ENCODE results near the gene RASA3.
A peak's percentile ranks its signal among the peaks of the same experiment; 100 is the strongest.

The RASA3 gene

DNA sequence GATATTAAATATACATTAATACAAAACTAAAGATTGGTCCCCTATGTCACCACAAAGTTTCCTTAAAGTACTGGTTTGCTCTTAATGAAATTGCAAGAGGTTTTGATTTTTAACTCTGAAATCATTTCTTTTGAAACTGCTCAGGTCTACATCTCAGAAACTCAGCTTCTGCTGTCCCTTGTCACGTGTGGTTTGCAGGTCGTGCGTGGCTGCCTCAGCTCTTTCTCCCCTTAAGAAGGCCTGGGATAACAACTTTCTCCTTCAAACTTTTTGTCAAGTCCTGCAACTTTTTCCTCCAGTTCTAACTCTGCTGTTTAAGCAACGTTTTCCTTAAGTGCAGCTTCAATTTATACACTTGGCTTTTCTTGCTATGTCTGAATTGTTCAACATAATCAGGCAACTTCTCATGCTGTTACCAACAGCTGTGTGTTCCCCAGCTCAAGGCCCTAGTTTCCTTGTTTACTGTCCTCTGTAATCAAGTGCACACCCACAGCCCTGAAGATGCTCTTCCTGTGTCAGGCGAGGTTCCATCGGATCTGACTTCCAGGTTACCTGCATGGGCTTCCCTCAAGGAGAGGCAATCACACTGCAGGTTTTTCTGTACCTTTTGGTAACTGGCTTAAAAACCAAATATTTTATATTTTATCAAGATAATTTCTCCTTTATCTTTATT, 172.0 kb downstream of the RASA3 start:
- no peak for DNase-seq

DNA sequence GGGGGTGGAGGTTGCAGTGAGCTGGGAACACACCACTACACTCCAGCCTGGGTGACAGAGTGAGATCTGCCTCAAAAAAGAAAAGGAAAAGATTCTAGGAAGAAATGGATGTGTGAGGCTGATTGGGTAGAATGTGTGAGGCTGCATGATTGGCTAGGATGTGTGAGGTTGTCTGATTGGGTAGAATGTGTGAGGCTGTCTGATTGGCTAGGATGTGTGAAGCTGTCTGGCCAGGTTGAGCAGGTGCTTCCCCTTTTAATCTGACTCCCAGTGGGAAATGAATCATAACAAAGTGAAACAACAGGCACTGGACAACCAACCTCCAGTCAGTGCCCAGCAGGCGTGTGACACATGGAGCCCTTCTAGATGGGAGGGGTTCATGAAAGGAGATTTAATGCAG, 173.2 kb downstream of the RASA3 start:
- no peak for DNase-seq

DNA sequence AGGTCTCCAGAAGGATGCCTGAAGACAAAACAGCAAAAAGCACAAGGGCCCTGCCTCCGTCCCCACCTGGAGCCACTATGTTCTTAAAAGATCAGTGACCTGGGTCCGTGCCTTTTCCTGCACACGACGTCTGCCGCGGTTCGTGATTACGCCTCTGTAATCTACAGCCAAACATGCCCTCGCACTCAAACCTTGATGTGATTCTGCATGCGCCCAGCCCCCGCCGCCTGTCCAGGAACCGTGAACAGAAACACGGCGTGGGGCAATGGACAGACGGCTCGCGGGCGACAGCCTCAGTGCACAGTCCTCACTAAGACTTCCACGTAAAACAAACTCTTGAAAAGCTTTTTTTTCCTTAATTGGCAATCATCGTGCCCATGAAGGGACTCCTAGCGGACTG, 174.1 kb downstream of the RASA3 start:
- DNase-seq = no peak

DNA sequence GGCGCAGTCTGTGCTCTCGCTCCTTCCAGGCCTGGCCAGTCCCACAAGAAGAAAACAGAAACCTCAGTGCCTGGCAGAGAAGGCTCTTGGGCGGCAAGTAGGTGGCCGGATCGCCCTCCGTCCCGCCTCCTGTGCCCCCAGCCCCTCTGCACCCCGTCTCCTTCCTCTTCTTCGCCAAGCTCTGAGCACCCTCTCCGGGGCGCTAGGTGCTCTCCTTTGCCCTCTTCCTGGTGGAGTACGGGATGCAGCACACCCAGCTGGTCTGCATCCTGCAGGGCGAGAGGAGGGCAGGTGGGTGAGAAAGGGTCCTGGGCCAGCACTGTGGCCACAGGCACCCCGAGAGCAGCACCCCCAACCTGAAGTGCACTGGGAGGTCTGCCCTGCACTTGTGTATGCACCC, 175.9 kb downstream of the RASA3 start:
- DNase-seq = no peak

DNA sequence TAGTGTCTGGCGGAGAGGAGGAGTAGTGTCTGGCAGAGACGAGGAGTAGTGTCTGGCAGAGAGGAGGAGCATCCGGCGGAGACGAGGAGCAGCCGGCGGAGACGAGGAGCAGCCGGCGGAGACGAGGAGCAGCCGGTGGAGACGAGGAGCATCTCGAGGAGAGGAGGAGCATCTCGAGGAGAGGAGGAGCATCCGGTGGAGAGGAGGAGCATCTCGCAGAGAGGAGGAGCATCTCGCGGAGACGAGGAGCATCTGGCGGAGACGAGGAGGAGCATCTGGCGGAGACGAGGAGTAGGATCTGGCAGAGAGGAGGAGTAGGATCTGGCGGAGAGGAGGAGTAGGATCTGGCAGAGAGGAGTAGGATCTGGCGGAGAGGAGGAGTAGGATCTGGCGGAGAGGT, 176.7 kb downstream of the RASA3 start:
- DNase-seq = no peak

DNA sequence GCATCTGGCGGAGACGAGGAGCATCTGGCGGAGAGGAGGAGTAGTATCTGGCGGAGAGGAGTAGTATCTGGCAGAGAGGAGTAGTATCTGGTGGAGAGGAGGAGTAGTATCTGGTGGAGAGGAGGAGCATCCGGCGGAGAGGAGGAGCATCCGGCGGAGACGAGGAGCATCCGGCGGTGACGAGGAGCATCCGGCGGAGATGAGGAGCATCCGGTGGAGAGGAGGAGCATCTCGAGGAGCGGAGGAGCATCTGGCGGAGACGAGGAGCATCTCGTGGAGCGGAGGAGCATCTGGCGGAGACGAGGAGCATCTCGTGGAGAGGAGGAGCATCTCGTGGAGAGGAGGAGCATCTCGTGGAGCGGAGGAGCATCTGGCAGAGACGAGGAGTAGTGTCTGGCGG, 177.2 kb downstream of the RASA3 start:
- no peak for DNase-seq

DNA sequence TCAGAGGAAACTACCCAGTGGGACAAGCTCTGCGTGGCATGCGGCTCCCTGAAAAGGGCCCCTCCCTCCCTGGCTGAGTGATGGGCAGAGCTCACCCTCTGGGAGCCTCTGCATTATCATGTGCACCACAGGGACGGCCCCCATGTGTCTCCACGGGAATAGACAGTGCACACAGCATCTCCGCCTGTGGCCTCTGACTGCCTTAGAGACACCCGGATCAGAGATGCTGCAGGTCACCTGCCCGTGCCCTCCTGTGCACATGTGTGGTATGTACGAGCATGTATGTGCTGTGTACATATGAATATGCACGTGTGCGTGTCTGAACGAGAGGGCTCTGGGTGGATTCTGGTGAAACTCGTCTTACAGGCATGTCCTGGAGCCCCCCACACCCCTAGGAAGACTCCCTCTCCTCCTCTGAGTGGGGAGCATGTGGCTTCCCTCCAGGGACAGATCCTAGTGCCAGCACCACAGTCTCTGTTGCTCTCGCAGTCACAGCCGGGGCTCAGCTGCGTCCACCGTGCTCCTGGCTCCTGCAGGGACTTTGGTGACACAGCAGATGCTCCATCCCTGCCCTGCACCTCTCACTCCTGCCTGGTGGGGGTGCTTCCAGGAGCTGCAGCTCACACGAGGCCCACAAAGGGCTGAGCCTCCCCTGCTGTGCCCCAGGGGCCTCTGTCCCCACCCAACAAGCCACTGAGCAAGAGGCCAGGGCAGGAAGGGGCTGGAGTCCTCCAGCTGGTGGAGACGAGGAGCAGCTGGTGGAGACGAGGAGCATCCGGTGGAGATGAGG, 178.2 kb downstream of the RASA3 start:
- no peak for DNase-seq

DNA sequence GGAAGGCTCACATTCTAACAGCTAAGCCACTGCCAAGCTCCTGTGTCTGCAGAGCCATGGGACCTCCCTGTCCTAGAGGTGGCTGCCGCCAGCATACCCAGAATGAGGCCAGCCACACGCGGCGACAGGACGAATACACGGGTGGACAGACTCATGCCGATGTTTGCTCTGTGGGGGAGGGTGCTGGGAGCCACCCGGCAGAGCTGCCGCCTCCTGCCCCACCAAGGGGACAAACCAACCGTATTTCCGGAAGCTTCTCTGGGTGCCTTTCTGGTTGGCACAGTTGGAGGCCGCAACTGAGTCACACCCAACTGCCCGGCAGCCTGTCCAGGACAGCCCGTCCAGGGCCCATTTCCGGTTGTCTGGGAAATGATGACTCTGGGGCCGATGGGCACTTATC, 178.9 kb downstream of the RASA3 start:
- DNase-seq = no peak

DNA sequence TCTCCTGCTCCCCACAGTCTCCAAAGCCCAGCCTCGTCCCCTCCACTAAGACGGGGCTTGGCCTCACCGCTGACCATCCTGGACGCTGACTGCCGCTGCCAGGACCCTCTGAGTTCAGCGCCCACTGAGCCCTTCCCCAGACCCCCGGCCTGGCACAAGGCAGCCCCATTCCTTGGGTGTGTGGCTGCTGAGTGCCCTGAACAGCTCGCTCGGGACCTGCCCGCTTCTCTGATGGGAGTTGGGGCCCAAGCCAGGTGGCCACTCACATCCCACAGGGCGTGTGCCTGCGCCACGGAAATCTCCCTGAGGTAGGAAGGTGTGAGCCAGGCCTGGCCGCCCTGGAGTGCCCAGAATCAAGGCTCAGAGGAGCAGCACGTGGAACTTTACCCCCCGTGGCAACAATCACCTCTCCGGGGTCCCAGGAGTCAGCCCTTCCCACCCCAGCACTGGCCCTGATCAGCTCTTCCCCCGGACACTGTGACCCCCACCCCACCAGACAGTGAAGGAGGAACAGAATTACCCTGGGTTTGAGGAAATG, 179.4 kb downstream of the RASA3 start:
- DNase-seq = no peak

DNA sequence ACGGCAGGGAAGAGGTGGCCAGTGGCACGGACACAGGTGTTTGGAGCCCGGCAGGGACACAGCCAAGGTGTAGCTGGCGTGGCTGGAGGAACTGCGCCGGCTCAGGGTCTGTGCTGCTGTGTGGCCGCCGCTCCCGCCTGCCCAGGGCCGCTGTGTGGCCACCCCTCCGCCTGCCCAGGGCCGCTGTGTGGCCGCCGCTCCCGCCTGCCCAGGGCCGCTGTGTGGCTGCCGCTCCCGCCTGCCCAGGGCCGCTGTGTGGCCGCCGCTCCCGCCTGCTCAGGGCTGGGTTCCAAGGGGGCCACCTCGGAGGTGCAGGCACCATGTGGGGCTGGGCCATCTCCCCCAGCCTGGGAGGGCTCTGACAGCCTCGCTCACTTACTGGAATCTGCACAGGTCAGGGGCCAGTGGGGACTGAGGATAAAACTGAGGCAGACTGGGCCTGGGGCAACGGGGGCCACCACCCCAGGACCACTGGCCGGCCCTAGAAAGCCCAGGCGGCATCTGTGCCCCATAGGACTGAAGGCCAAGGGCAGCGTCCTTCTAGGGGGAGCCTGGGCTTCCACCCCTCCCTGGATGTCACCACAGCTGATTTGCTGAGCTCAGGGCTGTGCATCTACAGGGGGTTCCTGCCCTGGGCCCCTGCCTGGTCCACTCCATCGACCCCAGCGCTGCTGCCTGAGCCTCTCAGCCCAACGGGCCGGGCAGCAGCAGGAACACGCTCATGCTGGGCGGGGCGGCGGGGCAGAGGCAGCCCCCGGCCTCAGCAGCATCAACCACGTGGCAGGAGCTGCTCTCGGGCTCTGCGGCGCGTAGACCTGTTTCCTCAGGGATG, 180.1 kb downstream of the RASA3 start:
- no peak for DNase-seq

DNA sequence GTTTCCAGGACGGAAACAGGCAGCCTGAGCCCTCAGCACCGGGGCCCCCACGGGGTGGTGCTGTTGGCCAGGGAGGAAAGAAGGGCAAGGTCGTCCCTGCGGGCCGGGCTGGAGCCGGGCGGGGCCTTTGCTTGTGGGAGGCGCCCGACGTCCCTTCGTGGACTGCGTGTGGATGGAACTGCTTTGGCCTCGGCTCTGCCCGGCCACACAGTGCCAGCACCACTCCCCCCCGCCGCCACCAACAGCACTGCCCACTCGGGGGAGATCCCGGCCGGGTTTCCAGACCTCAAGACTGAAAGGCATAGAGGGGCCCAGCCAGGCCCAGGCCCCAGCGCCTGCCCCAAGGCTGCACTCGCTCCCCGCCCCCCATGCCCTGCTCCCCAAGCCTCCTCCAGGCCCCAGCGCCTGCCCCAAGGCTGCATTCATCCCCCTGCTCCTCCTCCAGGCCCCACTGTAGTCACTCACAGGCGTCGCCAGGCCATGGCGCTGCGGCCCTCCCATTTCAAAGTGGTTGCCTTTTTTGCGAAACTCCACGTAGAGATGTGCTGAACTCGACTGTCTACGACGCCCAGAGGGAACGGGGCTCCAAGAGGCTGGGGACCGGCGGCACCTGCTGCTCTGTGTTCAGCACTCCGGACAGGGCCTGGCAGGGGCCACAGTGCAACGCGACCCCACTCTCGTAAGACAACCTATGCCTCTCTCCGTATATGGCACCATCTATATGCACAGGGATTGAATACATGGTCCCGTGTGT, 181.0 kb downstream of the RASA3 start:
- peak; percentile 88 for DNase-seq

DNA sequence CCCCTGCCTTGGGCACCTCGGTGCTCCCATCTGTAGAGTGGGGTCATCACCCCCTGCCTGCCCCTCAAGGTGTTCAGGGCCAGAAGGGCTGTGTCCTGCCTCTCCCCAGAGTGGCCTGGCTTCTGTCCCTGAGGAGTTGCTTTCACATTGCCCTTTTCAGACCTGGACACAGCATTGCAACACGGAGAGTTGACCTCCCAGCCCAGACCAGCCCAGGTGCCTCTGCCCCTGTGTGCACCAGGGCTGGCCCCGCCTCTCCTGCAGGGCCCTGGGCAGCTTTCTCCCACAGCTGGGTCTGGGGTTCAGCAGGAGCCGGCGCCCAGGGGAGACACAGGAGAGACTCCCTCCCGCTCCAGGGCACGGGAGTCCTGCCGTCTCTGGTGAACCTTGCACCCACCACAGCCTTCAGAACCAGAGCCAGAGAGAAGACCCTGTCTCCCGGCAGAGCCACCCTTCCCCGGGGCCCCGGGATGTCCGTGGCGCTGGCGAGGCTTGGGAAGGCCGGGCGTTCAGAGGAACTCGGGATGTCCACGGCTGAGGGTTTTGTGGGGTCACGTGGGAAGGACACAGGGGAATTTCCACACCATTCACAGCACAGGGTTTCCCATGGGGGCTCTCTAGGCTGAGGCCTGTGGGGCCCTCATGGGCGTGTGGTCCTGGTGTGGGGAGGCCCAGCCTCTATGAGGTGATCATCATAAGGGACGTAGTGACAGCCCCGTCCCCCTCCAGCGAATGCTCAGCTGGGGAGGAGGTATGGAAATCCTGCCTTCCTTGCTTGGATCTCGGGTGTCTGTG, 181.8 kb downstream of the RASA3 start:
- DNase-seq = no peak

DNA sequence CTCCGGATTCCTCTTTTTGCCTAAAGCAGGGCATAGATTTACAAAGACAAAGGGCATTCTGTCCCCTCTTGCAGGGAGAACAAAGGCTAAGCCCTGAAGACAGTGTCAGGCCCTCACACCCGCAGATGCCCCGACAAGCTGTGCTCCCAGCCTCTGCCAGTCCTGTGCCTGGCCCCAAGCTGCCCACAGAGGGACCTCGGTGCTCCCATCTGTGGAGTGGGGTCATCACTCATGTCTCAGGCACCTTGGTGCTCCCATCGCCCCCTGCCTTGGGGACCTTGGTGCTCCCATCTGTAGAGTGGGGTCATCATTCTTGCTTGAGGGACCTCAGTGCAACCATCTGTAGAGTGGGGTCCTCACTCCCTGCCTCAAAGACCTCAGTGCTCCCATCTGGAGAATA, 182.9 kb downstream of the RASA3 start:
- no peak for DNase-seq

DNA sequence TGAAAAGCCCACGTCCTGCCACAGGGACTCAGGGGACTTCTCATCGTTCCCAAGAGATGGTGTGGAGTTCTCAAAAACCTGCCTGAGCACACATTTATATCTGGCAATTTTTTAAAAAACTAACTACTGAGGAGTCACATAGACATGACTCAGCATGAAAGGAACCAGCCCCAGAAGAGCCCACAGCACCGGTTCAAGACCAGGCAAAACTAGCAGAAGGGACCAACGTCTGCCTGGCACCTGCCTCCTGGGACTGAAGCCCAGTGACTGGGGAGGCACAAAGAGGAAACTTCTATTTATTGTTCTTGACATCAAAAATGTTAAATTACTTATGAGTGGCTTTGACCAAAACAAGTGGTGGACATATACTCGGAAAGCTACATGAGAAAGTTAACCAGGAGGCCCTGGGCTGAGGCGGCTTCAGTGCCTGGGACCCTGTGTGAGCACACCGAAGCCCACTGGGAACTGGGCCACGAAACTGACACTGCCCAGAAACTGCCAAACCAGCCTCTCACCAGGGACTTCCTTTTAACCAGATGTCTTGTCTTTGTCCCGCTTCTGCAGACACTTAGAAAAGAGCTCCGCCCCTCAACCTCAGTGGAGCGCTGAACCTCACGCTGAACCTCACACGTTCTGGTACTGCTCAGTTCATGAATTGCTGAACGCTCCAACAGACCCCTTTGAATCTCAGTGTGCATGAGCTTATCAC, 184.2 kb downstream of the RASA3 start:
- peak; percentile 33 for DNase-seq

DNA sequence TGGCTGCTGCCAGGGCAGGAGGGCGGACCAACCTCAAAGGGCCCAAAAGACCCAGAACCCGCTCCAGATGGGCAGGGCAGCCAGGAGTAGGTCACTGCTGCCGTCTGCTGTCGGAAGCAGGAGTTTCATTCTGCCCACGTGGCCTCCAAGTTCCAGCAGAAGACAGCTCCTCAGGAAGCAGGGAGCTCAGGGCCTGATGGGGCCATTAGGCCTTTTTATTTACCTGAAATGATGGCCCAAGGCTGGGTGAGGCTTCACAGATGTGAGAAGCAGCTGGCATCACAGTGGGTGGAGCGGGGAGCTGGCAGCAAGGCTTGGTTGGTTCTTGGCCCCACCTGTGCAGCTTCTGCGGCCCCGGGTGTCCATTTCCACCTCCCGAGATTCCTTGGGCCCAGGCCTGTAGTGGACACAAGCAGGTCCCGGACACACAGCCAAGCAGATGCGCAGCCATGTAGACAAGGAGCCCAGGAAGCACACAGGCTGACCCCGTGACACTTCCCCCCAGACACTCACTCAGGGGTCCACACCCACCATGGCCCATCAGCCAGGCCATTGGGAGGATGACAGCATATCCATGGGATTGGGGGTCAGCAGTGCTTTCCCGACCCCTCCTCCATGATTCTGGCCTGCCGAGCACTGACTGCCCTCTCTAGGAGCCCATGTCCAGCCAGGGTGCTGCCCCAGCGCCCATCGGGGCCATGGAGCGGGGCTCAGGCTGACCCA, 185.0 kb downstream of the RASA3 start:
- peak; percentile 35 for DNase-seq

DNA sequence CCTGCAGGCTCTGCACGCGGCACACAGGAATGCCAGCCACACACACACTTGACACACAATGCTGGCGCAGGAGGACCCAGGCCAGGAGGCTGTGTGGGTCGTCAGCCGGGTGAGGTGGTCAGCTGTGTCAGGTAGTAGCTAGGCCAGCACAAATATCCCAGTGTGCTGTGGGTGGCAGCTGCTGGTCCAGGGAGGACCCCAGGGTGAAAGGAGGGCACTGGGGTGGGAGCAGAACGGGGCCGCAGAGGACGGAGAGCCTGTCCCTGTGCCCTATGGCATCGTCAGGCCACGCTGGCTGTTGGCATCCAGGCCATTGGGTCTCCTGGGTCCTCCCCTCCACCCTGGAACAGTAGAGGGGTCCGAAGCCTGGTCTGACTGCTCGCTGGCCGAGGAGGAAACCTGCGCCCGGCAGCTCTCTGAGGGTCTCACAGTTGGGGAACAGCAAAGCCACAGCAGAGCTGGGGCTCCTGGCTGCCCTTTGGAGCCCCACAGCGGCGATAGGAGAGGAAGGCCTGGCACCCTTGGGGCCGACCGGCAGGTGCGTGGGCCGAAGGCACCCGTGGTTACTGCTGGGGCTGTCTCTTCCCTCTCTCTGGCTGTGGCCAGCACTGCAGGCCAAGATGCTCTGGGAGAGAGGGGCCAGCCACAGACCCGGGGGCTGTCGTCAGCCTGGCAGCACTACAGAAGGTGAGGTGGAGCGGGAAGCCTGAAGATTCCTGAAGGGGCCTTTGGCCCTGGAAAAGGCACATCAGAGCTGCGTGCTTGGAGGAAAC, 185.8 kb downstream of the RASA3 start:
- no peak for DNase-seq

DNA sequence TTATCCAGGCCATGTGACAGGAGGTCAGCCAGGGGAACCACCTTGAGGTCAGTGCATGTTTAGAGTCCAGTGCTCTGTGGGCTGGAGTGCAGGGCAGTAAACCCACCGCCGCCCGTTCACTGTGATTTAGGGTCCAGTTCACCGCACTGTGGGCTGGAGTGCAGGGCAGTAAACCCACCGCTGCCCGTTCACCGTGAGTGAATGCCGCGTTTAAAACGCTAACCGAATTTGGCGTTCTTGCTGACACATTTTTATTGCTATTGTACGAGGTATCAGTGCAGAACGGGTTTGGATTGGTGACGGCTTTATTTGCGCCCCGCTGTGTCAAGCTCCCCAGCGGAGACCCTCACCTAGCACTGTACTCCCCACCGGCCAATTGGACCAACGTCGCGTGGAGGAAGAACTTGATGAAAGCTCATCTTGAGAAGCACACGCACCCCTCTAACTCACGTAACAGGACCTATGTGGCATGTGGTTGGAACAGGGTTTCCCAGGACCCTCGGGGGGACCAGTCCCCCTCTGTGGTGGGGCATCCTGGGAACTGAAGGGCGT, 186.5 kb downstream of the RASA3 start:
- DNase-seq = no peak

DNA sequence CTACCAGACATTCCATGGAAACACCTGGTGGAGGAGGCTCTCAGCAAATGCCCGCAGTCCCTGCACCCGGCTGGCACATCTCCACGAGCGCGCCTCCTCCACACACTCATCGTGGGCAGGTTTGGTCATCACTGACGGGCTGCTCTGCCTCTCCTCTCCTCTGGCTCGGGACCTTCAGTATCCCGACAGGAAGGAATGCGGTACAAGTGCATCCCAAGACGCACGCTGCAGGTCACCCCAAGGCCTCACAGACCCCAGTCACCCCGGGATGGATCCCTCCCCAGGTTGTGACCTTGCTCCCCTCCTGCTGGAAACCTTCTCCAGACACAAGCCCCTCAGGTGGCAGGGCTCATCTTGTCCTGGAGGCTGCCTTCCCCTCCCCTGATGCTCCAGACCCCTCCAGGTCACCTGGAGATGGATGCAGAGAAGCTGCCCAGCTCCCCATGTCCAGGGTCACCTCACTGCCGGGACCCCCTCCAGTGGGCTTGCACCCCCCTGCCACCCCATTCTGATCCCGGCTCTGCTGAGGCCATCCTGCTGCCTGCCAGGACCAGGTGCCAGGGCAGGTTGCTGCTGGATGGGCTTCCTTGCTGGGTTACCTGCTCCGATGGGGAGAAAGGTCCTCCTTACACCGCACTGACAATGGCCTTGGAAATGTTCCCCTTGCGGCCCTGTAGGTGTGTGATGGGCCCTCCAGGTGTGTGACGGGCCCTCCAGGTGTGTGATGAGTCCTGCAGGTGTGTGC, 188.4 kb downstream of the RASA3 start:
- no peak for DNase-seq

Measured in hematopoietic multipotent progenitor cell treated with erythropoietin and hydrocortisone succinate and interleukin-3 and kit ligand, for 4 days (in vitro differentiated cells).